Amygdala (tissue), 56 donors: ENCODE data around the gene CBX2.
A peak's percentile ranks its signal among the peaks of the same experiment; 100 is the strongest.

Experiments
- DNase-seq, 56 donors: peaks; one replicate each; lab custom pipeline; 2025; lab: John Stamatoyannopoulos, UW

The CBX2 gene

DNA sequence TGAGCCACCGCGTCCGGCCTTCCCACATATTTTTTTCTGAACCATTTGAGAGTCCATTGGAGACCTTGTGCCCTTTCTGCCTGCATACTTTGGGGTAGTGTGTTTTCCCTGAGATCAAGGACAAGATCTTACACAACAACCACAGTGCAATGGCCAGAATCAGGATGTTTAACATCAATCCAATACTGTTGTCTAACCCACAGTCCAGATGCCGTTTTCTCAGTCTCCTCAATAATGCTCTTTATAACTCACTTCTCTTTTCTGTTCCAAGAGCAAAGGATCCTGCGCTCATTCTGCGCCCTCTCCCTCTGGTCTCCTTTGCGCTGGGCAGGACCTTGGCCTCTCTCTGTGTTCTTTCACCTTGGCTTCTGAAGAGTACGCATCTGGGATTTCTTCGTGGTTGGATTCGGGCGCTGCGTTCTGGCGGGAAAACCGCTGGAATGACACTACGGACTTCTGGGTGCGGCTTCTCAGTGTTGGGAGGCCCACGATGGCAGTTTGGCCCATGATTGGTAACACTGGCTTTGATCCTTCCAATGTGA lies 44.7 kb downstream of the CBX2 start:
- no peak for DNase-seq

- DNase-seq: no peak
Measured at GRCh38 chr17:79824234-79824633, 46.3 kb downstream of the CBX2 start.

DNA sequence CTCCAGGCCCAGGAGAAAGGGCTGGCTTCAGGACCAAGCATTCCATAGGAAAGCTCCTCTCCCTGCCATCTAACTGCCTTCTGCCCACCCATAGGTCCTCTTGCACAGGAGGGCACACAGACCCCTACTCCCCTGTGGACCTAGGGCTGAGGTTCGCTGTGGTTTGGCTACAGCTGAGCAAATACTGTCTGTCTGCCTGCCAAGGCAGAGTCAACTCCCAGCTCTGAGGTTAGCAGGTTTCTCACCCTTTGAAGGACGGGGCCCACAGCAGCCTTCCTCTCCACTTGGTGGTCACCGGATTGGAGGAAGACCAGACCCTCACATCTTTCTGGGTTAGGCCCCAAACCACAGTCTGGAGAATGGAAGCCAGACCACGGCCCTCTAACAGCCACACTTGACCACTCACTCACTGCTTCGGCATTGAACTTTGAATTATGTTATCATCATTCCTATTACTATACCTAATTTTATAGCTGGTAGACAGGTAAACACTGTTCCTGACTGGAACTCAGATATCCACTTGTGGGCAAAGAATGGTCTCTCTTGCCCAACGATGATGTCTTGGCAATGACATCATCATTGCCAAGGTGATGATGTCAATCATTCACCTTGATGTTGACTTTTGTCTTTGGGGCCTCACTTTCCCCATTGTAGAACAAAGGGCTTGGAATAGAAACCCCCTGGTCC lies 47.1 kb downstream of the CBX2 start:
- DNase-seq: no peak

DNA sequence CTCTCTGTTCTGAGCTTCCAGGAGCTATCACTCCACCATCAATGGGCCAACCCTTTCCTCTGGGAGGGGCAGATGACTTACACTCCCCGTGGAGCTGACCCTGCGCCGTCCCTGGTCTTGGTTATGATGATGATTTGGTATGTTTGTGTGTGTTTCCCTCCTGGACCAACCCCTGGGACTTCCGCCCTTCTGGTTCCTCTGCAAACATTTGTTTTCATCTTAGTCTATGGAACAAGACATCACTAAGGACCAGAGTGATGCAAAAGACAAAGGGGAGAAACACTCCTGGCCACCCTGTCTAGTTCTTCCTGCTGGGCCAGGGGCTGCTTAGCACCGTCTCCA lies 47.6 kb downstream of the CBX2 start:
- DNase-seq: no peak

DNA sequence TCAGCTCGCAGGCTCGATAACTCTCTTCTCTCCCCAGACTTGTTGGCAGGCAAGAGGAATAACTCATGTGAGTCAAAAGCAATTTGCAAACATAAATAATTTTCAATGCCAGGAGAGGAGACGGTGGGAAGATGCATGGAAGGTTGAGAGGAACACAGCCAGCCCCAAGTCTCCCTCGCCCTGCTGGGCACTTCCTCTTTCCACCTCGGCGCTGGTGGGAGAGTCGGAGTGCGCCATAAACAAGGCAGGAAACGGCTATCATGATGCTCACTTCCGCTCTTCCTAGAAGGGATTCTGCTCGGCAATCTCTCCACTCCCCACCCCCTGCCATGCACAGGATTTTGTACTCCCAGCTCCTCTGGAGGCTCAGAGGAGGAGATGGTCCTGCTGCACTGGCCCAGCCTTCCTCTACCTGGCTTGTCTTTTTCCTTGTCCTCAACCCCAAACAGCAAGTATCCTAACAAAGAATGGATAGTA lies 48.3 kb downstream of the CBX2 start:
- no peak for DNase-seq

DNA sequence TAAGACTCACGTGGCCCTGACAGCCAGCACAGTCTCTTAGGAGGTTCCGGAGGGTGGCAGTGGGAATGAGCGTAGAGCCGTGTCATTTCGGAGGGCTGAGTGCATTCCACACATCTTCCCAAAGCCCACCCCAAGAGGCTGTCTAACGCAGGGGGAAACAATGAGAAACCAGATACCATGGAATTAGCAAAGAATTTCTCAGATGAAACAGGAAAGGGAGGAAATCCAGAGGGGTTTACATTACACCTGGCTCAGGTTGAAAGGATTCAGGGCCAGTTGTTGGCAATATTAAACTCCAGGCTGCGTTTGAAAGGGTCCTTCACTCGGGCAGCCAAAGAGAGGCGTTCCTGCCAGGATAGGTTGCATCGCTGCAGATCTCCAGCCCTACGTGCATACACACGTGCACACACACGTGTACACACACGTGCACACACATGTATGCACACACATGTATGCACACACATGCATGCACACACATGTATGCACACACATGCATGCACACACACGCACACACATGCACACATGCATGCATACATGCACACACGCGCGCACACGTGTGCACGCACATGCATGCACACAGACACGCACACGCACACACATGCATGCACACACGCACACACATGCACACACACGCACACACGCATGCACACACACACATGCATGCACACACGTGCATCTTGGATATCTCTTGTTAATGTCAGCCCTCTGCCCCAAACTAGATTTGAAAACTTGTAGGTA lies 49.1 kb downstream of the CBX2 start:
- DNase-seq: no peak

DNA sequence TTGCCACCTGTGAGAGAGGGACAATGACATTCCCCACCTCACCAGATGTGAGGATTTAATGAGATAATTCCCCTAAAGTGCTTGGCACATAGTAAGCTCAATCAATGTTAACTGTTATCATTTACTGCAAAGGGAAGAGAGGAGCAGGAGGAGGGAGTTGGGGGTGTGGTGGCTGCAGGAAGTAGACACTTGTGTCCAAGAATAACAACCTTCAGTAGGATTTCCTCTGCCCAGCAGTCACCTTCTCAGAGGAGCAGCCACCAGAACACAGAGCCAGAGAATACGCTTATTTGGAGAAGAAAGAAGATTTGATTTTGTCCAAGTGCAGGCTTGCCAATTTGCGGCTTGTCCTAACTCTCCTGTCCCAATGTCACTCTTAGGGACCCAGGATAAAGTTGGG lies 51.1 kb downstream of the CBX2 start:
- no peak for DNase-seq

GRCh38 chr17:79829457-79829856 lies 51.5 kb downstream of the CBX2 start:
- DNase-seq: no peak

DNA sequence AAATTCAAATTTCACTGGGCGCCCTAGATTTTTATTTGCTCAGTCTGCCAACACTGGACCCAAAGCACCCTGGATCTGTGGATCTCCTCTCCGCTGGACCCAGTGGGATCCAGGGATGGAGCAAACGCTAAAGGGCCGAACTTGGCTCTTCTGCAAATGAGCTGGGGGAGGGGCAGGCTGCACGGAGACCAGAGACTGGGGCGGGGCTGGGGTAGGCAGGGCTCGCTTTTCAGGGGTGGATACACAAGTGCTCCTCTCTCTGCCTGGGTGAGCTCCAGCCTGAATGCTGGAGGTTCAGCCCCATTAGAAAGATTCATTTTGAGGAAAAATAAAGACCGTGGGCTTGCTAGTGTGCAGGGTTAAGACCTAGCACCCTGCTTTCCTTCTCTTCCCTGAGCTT lies 52.4 kb downstream of the CBX2 start:
- no peak for DNase-seq

- no peak for DNase-seq
Measured at GRCh38 chr17:79830763-79831264, 52.9 kb downstream of the CBX2 start.

- DNase-seq: peak in 55 of 56 donors; percentile 39 to 96 (median 71)
Measured at GRCh38 chr17:79831265-79832217, 53.6 kb downstream of the CBX2 start.

- DNase-seq: peak in 1 of 56 donors; percentile 54
Measured at GRCh38 chr17:79832218-79833109, 54.5 kb downstream of the CBX2 start.

- no peak for DNase-seq
Measured at GRCh38 chr17:79833110-79833450, 55.1 kb downstream of the CBX2 start.

DNA sequence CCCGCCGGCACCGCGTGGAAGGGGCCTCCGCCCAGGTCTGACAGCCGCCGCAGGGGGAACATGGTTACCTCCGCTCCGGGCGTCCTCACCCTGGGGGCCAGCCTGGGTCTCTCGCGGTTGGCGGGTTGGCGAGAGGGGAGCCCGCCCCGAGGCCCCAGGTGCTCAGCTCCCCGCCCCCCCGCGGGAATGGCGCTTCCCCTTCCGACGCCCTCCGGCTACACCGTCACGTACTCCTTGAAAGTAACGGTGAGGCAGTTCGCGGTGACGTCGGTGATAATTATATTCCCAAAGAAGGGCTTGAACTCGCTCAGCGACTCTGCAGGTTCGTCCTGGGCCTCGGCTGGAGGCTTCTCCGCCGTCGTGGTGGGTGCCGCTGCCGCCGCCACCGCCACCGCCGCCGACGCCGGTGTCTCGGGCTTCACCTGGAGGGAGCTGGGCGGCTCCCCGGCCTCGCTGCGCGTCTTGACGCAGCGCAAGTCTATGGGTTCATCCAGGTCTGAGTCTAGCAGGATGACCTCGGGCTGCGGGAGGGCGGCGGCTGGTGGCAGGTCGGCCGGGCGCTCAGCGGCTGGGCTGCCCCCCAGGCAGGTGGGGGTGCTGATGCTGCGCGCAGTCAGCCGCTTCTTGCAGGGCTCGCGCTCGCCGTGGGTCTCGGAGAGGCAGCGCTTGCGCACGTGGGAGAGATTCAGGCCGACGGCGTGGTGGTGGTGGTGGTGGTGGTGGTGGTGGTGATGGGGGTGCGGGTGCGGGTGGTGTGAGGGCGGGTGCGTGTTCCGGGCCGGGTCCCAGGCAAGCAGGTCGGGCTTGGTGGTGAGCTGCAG lies 56.0 kb downstream of the CBX2 start:
- no peak for DNase-seq

- peak in 1 of 56 donors; percentile 19 for DNase-seq
Measured at GRCh38 chr17:79834565-79835469, 56.9 kb downstream of the CBX2 start.

GRCh38 chr17:79835470-79835899 lies 57.5 kb downstream of the CBX2 start:
- no peak for DNase-seq

DNA sequence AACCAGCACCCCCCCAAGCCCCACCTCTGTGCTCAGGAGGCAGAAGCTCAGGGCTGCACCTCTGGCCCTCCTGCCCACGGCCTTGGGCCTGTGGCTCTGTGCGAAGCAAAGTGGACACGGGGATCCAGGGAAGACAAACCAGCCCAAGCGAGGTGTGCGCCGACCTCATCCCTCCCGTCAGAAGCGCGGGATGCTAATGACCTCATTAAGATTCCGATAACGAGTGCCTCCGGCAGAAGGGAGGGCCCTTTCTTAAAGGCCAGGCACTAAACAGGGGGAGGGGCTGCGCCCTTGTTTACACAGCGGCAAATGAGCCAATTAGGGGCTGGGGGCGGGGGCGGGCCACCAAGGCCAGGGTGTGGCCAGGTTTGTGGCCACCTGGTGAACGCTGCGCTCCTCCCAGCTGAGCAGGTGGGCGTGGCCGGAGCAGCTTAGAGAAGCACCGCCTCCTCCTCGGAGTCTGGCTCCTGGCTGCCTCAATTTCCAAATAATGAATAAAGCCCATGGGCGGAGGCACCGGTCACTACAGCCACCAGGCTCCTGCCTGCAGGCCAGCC lies 58.1 kb downstream of the CBX2 start:
- peak in 1 of 56 donors; percentile 39 for DNase-seq
